Tibial nerve (tissue), 4 donors: ENCODE measurements around the gene FLYWCH1.

Source experiments
- EP300 ChIP-seq, 2 donors: sonication (generic); formaldehyde crosslinking; IDR thresholded peaks; one replicate each; pipeline ENCODE4 v1.6.1; 2017; ENCODE audit warnings: antibody characterized with exemption in 2 of 2, mild to moderate bottlenecking in 1 of 2
- POLR2A ChIP-seq, 2 donors: fragments of 450-650 bp; IDR thresholded peaks; one replicate each; pipeline ENCODE4 v1.6.1; 2017; ENCODE audit warnings: antibody characterized with exemption in 2 of 2, mild to moderate bottlenecking in 2 of 2, moderate library complexity in 2 of 2
- TF ChIP-seq, protein P1 (sequence below), 5 experiments: fragments of 200-600 bp in 3 of 5; fragments of 450-650 bp in 2 of 5; sonication (generic) in 3 of 5; IDR thresholded peaks; one replicate each; pipeline ENCODE4 v1.5.1; 2016 to 2019; ENCODE audit warnings: antibody characterized with exemption in 5 of 5, mild to moderate bottlenecking in 3 of 5, moderate library complexity in 2 of 5

- TF ChIP-seq, protein P1, sequence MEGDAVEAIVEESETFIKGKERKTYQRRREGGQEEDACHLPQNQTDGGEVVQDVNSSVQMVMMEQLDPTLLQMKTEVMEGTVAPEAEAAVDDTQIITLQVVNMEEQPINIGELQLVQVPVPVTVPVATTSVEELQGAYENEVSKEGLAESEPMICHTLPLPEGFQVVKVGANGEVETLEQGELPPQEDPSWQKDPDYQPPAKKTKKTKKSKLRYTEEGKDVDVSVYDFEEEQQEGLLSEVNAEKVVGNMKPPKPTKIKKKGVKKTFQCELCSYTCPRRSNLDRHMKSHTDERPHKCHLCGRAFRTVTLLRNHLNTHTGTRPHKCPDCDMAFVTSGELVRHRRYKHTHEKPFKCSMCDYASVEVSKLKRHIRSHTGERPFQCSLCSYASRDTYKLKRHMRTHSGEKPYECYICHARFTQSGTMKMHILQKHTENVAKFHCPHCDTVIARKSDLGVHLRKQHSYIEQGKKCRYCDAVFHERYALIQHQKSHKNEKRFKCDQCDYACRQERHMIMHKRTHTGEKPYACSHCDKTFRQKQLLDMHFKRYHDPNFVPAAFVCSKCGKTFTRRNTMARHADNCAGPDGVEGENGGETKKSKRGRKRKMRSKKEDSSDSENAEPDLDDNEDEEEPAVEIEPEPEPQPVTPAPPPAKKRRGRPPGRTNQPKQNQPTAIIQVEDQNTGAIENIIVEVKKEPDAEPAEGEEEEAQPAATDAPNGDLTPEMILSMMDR (IDR thresholded peaks at IDR 0.05) = no peak
- TF ChIP-seq POLR2A (IDR thresholded peaks at IDR 0.05) = no peak
- TF ChIP-seq EP300 (IDR thresholded peaks at IDR 0.05) = no peak
Observed at GRCh38 chr16:2960183-2961010, 48.7 kb downstream of the FLYWCH1 start.
